NCI-H345 treated with DMSO at 0.1 percent for 48 hours (cell line): ENCODE data around the gene STPG4.
"Not testable (repeated sequence)": the region's sequence is repeated elsewhere in the genome, so short reads cannot be mapped to it uniquely, and the experiment has no call there.

Source experiments
- DNase-seq: peaks from one replicate; lab custom pipeline; 2025; ENCODE audit not compliant: unreplicated experiment; lab: John Stamatoyannopoulos, UW

The STPG4 gene

GRCh38 chr2:47155091-47155876, at the start of gene STPG4:
TSS of gene STPG4 (minus strand) at chr2:47155308. CDS start at chr2:47155251, 57 bp downstream.
- no peak for DNase-seq

- DNase-seq = no peak
These were observed 49.6 kb upstream of the STPG4 start for GRCh38 chr2:47204691-47205090.

- DNase-seq = no peak
These were observed 48.9 kb upstream of the STPG4 start for GRCh38 chr2:47203995-47204394.

- no peak for DNase-seq
These were observed 46.1 kb upstream of the STPG4 start for GRCh38 chr2:47201224-47201623.

- DNase-seq = no peak
These were observed 43.9 kb upstream of the STPG4 start for GRCh38 chr2:47198985-47199451.

- no peak for DNase-seq
These were observed 41.4 kb upstream of the STPG4 start for GRCh38 chr2:47196499-47196898.

- DNase-seq = no peak
These were observed 40.9 kb upstream of the STPG4 start for GRCh38 chr2:47196046-47196445.

- DNase-seq = no peak
These were observed 40.0 kb upstream of the STPG4 start for GRCh38 chr2:47195148-47195547.

- no peak for DNase-seq
These were observed 39.3 kb upstream of the STPG4 start for GRCh38 chr2:47194410-47194809.

- no peak for DNase-seq
These were observed 38.5 kb upstream of the STPG4 start for GRCh38 chr2:47193607-47194006.

GRCh38 chr2:47190188-47190881, 35.2 kb upstream of the STPG4 start:
- DNase-seq = no peak

- DNase-seq = no peak
These were observed 34.5 kb upstream of the STPG4 start for GRCh38 chr2:47189635-47190034.

GRCh38 chr2:47187069-47187468, 32.0 kb upstream of the STPG4 start:
- DNase-seq = no peak

- no peak for DNase-seq
These were observed 31.2 kb upstream of the STPG4 start for GRCh38 chr2:47186351-47186750.

- not testable (repeated sequence) for DNase-seq
These were observed 30.0 kb upstream of the STPG4 start for GRCh38 chr2:47185098-47185497.

- DNase-seq = no peak
These were observed 26.1 kb upstream of the STPG4 start for GRCh38 chr2:47181176-47181575.

- no peak for DNase-seq
These were observed 25.4 kb upstream of the STPG4 start for GRCh38 chr2:47180531-47180930.

- no peak for DNase-seq
These were observed 24.3 kb upstream of the STPG4 start for GRCh38 chr2:47179388-47179787.

GRCh38 chr2:47178341-47178740, 23.2 kb upstream of the STPG4 start:
- DNase-seq = no peak

- DNase-seq = no peak
These were observed 22.0 kb upstream of the STPG4 start for GRCh38 chr2:47177043-47177565.

GRCh38 chr2:47174733-47175361, 19.7 kb upstream of the STPG4 start:
- no peak for DNase-seq
